DOHH2 (cell line): ENCODE data around the gene TTLL7.

Experiments used
- EZH2phosphoT487 ChIP-seq: fragments of 200-600 bp; sonication (generic); IDR thresholded peaks from 2 replicates; pipeline ENCODE4 v1.6.1; 2017; ENCODE audit warnings: borderline replicate concordance, mild to moderate bottlenecking, antibody characterized with exemption, low read length, moderate library complexity, mixed read lengths
- TF ChIP-seq, protein P1 (sequence below): fragments of 200-600 bp; sonication (generic); IDR thresholded peaks from one replicate; pipeline ENCODE4 v1.5.1; 2014; ENCODE audit warnings: antibody characterized with exemption, mild to moderate bottlenecking, low read depth, low read length; ENCODE audit not compliant: poor library complexity, severe bottlenecking

- TF ChIP-seq, protein P1, sequence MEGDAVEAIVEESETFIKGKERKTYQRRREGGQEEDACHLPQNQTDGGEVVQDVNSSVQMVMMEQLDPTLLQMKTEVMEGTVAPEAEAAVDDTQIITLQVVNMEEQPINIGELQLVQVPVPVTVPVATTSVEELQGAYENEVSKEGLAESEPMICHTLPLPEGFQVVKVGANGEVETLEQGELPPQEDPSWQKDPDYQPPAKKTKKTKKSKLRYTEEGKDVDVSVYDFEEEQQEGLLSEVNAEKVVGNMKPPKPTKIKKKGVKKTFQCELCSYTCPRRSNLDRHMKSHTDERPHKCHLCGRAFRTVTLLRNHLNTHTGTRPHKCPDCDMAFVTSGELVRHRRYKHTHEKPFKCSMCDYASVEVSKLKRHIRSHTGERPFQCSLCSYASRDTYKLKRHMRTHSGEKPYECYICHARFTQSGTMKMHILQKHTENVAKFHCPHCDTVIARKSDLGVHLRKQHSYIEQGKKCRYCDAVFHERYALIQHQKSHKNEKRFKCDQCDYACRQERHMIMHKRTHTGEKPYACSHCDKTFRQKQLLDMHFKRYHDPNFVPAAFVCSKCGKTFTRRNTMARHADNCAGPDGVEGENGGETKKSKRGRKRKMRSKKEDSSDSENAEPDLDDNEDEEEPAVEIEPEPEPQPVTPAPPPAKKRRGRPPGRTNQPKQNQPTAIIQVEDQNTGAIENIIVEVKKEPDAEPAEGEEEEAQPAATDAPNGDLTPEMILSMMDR: no peak
- no peak for TF ChIP-seq EZH2phosphoT487
These were observed 152.8 kb downstream of the TTLL7 start for GRCh38 chr1:83846138-83846537.
